Activated gamma-delta T cell (primary cell): ENCODE results near the gene SUPT20HL2.
"Not testable (repeated sequence)": the region's sequence is repeated elsewhere in the genome, so short reads cannot be mapped to it uniquely, and the experiment has no call there.

ENCODE experiments used
- DNase-seq: peaks from one replicate; lab custom pipeline; 2025; lab: John Stamatoyannopoulos, UW

SUPT20HL2 gene

GRCh38 chrX:24309580-24310374 is 4.1 kb downstream of the SUPT20HL2 start:
- DNase-seq = not testable (repeated sequence)

- not testable (repeated sequence) for DNase-seq
Observed at GRCh38 chrX:24308803-24309202, 5.1 kb downstream of the SUPT20HL2 start.

GRCh38 chrX:24306440-24306839 is 7.4 kb downstream of the SUPT20HL2 start:
- no peak for DNase-seq

GRCh38 chrX:24305905-24306304 is 8.0 kb downstream of the SUPT20HL2 start:
- no peak for DNase-seq

- DNase-seq = no peak
Observed at GRCh38 chrX:24301806-24302205, 12.1 kb downstream of the SUPT20HL2 start.

GRCh38 chrX:24301060-24301459 is 12.8 kb downstream of the SUPT20HL2 start:
- no peak for DNase-seq

GRCh38 chrX:24298191-24298590 is 15.7 kb downstream of the SUPT20HL2 start:
- no peak for DNase-seq

- DNase-seq = no peak
Observed at GRCh38 chrX:24294619-24295018, 19.2 kb downstream of the SUPT20HL2 start.

GRCh38 chrX:24293412-24293811 is 20.5 kb downstream of the SUPT20HL2 start:
- DNase-seq = no peak

- no peak for DNase-seq
Observed at GRCh38 chrX:24292353-24292752, 21.5 kb downstream of the SUPT20HL2 start.

GRCh38 chrX:24285082-24285481 is 28.8 kb downstream of the SUPT20HL2 start:
- no peak for DNase-seq

- no peak for DNase-seq
Observed at GRCh38 chrX:24283127-24283794, 30.6 kb downstream of the SUPT20HL2 start.

- no peak for DNase-seq
Observed at GRCh38 chrX:24282381-24283126, 31.3 kb downstream of the SUPT20HL2 start.

- DNase-seq = no peak
Observed at GRCh38 chrX:24277405-24277804, 36.5 kb downstream of the SUPT20HL2 start.

GRCh38 chrX:24276015-24276414 is 37.9 kb downstream of the SUPT20HL2 start:
- no peak for DNase-seq

GRCh38 chrX:24271262-24271661 is 42.6 kb downstream of the SUPT20HL2 start:
- DNase-seq = no peak

GRCh38 chrX:24268786-24269185 is 45.1 kb downstream of the SUPT20HL2 start:
- no peak for DNase-seq

GRCh38 chrX:24266996-24267395 is 46.9 kb downstream of the SUPT20HL2 start:
- DNase-seq = no peak

- DNase-seq = no peak
Observed at GRCh38 chrX:24264383-24264782, 49.5 kb downstream of the SUPT20HL2 start.

GRCh38 chrX:24262309-24262708 is 51.6 kb downstream of the SUPT20HL2 start:
- no peak for DNase-seq
